ENCODE results near the gene DOK3. TPM values are rescaled to one million over a fixed set of nuclear protein-coding genes. Genes with fewer than 3 reads are reported as not detected.

The DOK3 gene
- total and polyA plus RNA-seq, 2 of the 13 experiments (the other 11 are each of a cell fraction or from before 2014, with no cell fraction given) = 1.4 to 1.5 TPM

DNA sequence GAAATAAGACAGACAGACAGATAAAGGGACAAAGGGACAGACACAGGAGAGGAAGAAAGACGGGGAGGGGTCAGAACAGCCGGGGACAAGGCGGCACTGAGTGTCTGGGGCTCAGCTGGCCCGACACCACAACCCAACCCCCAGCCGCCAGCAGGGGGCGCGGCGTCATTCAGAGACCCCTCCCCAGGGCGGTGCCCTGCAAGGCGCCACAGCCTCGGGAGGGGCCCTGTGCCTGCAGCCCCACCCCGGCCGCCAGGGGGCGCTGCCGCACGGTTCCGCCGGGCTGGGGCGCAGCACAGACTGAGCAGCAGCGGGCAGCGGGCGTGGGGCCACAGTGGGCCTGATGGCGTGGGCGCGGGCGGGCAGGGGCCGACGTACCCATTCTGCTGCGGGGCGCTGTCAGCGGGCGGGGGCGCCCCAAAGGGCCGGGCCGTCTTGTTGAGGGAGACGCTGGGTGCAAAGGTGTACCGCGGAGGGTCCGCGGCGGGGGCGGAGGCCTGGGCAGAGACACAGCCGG is 18.1 kb downstream of the DOK3 start (continued):
- peak; percentile 50 to 69; a peak in 2 of 4 replicates for TF ChIP-seq HMGXB4 (CRISPR knock-in tag; IDR thresholded peaks at IDR 0.05; ENCODE audit: borderline replicate concordance in 1 of 2, low read depth in 1 of 2)
- peak; percentile 66; the same call in 1 of the 2 replicates for TF ChIP-seq ARNT2 (CRISPR knock-in tag; IDR thresholded peaks at IDR 0.05; ENCODE audit: low read depth)
- peak; percentile 73 for TF ChIP-seq REPIN1 (CRISPR knock-in tag; IDR thresholded peaks at IDR 0.05; ENCODE audit: borderline replicate concordance, low read depth)
- TF ChIP-seq ZBTB21 (CRISPR knock-in tag; IDR thresholded peaks at IDR 0.05) = no peak
- TF ChIP-seq, protein P1, sequence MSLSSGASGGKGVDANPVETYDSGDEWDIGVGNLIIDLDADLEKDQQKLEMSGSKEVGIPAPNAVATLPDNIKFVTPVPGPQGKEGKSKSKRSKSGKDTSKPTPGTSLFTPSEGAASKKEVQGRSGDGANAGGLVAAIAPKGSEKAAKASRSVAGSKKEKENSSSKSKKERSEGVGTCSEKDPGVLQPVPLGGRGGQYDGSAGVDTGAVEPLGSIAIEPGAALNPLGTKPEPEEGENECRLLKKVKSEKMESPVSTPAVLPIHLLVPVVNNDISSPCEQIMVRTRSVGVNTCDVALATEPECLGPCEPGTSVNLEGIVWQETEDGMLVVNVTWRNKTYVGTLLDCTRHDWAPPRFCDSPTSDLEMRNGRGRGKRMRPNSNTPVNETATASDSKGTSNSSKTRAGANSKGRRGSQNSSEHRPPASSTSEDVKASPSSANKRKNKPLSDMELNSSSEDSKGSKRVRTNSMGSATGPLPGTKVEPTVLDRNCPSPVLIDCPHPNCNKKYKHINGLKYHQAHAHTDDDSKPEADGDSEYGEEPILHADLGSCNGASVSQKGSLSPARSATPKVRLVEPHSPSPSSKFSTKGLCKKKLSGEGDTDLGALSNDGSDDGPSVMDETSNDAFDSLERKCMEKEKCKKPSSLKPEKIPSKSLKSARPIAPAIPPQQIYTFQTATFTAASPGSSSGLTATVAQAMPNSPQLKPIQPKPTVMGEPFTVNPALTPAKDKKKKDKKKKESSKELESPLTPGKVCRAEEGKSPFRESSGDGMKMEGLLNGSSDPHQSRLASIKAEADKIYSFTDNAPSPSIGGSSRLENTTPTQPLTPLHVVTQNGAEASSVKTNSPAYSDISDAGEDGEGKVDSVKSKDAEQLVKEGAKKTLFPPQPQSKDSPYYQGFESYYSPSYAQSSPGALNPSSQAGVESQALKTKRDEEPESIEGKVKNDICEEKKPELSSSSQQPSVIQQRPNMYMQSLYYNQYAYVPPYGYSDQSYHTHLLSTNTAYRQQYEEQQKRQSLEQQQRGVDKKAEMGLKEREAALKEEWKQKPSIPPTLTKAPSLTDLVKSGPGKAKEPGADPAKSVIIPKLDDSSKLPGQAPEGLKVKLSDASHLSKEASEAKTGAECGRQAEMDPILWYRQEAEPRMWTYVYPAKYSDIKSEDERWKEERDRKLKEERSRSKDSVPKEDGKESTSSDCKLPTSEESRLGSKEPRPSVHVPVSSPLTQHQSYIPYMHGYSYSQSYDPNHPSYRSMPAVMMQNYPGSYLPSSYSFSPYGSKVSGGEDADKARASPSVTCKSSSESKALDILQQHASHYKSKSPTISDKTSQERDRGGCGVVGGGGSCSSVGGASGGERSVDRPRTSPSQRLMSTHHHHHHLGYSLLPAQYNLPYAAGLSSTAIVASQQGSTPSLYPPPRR (CRISPR knock-in tag; IDR thresholded peaks at IDR 0.05; ENCODE audit: borderline replicate concordance) = no peak
- TF ChIP-seq TBX2 (CRISPR knock-in tag; IDR thresholded peaks at IDR 0.05; ENCODE audit: borderline replicate concordance) = peak; percentile 41; the same call in 1 of the 2 replicates
- peak; percentile 41; the same call in 1 of the 2 replicates for TF ChIP-seq GATAD1 (CRISPR knock-in tag; IDR thresholded peaks at IDR 0.05)
- TF ChIP-seq ZFP91 (CRISPR knock-in tag; IDR thresholded peaks at IDR 0.05; ENCODE audit: borderline replicate concordance) = peak; percentile 37
- TF ChIP-seq, protein P2, sequence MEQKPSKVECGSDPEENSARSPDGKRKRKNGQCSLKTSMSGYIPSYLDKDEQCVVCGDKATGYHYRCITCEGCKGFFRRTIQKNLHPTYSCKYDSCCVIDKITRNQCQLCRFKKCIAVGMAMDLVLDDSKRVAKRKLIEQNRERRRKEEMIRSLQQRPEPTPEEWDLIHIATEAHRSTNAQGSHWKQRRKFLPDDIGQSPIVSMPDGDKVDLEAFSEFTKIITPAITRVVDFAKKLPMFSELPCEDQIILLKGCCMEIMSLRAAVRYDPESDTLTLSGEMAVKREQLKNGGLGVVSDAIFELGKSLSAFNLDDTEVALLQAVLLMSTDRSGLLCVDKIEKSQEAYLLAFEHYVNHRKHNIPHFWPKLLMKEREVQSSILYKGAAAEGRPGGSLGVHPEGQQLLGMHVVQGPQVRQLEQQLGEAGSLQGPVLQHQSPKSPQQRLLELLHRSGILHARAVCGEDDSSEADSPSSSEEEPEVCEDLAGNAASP (CRISPR knock-in tag; IDR thresholded peaks at IDR 0.05; ENCODE audit: borderline replicate concordance) = 0 out of 2 replicates have a peak, but pooled peaks have one; percentile 18
- peak; percentile 24; the same call in 1 of the 2 replicates for TF ChIP-seq ZNF691 (CRISPR knock-in tag; IDR thresholded peaks at IDR 0.05; ENCODE audit: borderline replicate concordance, low read depth)
- TF ChIP-seq PHF8 (CRISPR knock-in tag; IDR thresholded peaks at IDR 0.05) = 0 out of 2 replicates have a peak, but pooled peaks have one; percentile 26
- no peak for TF ChIP-seq NR2F6 (IDR thresholded peaks at IDR 0.05)
- TF ChIP-seq NR2F6 (CRISPR knock-in tag; IDR thresholded peaks at IDR 0.05) = peak; percentile 11; the same call in 1 of the 2 replicates
- TF ChIP-seq RXRA (CRISPR knock-in tag; IDR thresholded peaks at IDR 0.05) = 0 out of 2 replicates have a peak, but pooled peaks have one; percentile 5
- peak; percentile 81 for TF ChIP-seq HOXA3 (CRISPR knock-in tag; IDR thresholded peaks at IDR 0.05)
- TF ChIP-seq ZNF282 (IDR thresholded peaks at IDR 0.05; ENCODE audit: partially characterized antibody) = no peak
